ENCODE results near the gene CHMP5. TPM values are rescaled to one million over a fixed set of nuclear protein-coding genes. Genes with fewer than 3 reads are reported as not detected.
"Not testable (repeated sequence)": the region's sequence is repeated elsewhere in the genome, so short reads cannot be mapped to it uniquely, and the experiment has no call there.

Gene CHMP5
- polyA plus RNA-seq, 2 of the 4 experiments (the other 2 are of a cell fraction): 108 to 187 TPM

- 86% methylated on average over 5 of the region's 5 CpGs for WGBS (ENCODE audit: missing lambda C conversion rate)
- Histone ChIP-seq H3K27ac (no peak overlapping the region), H3K4me1 (peaks cover 12% of the 10 kb centered on the region), H3K4me2 (no peak overlapping the region), H3K4me3 (no peak overlapping the region), H3K9me3 (no peaks in the 10 kb centered on the region)
- no peak for DNase-seq (ENCODE audit: low read depth in 1 of 2, low spot score in 1 of 2)
- TF ChIP-seq MAX (IDR thresholded peaks at IDR 0.05): no peak
- no peak for TF ChIP-seq KDM5A (IDR thresholded peaks at IDR 0.05)
- TF ChIP-seq RAD21 (conservative IDR thresholded peaks at IDR 0.05 in 1 of 2, IDR thresholded peaks at IDR 0.05 in 1 of 2): no peak
- TF ChIP-seq CBX8 (IDR thresholded peaks at IDR 0.05): no peak
- TF ChIP-seq NPAS2 (CRISPR knock-in tag; IDR thresholded peaks at IDR 0.05; ENCODE audit: borderline replicate concordance): no peak
- no peak for TF ChIP-seq HES2 (IDR thresholded peaks at IDR 0.05)
- TF ChIP-seq, protein P1, sequence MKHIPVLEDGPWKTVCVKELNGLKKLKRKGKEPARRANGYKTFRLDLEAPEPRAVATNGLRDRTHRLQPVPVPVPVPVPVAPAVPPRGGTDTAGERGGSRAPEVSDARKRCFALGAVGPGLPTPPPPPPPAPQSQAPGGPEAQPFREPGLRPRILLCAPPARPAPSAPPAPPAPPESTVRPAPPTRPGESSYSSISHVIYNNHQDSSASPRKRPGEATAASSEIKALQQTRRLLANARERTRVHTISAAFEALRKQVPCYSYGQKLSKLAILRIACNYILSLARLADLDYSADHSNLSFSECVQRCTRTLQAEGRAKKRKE (CRISPR knock-in tag; IDR thresholded peaks at IDR 0.05; ENCODE audit: low read depth): no peak
- TF ChIP-seq RCOR1 (IDR thresholded peaks at IDR 0.05; ENCODE audit: low read depth, low read length): no peak
- no peak for TF ChIP-seq JUN (IDR thresholded peaks at IDR 0.05)
- no peak for TF ChIP-seq RNF2 (IDR thresholded peaks at IDR 0.05; ENCODE audit: borderline replicate concordance, low read depth)
- TF ChIP-seq ZC3H11A (IDR thresholded peaks at IDR 0.05): no peak
- no peak for TF ChIP-seq EHMT2 (IDR thresholded peaks at IDR 0.05; ENCODE audit: low read depth)
- no peak for TF ChIP-seq MYC (IDR thresholded peaks at IDR 0.05; ENCODE audit: borderline replicate concordance, low read length)
- no peak for TF ChIP-seq HOXB5 (CRISPR knock-in tag; IDR thresholded peaks at IDR 0.05)
- TF ChIP-seq MAZ (IDR thresholded peaks at IDR 0.05; ENCODE audit: borderline replicate concordance, low read depth, low read length): no peak
- TF ChIP-seq EP300 (IDR thresholded peaks at IDR 0.05): no peak
- TF ChIP-seq SREBF2 (IDR thresholded peaks at IDR 0.05): no peak
- ChIA-PET POLR2A (interaction anchor here (0.6 kb wide), 1 partner anchor 243 kb away, joined by 3 read pairs; no protein-coding TSS in a partner anchor), CTCF (interaction anchor here (1.1 to 2.2 kb wide), 3 partner anchors 8 to 29 kb away, joined by 4 to 7 read pairs (median 6); no protein-coding TSS in a partner anchor)
- no peak for FAIRE-seq
- ATAC-seq: no peak
Measured at GRCh38 chr9:33315371-33315770, 50.5 kb downstream of the CHMP5 start.

DNA sequence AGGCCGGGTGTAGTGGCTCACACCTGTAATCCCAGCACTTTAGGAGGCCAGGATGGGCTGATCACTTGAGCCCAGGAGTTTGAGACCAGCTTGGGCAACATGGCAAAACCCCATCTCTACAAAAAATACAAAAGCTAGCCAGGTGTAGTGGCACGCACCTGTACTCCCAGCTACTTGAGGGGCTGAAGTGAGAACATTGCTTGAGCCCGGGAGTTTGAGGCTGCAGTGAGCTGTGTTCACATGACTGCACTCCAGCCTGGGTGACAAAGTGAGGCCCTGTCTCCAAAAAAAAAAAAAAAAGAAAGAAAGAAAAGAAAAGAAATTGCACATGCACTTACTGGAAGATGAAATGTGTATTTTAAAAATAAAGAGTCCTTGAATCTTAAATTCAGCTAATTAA lies 52.3 kb downstream of the CHMP5 start:
- H3K4me2 ChIP-seq; H3K27ac ChIP-seq; H3K4me3 ChIP-seq; ATAC-seq; FAIRE-seq; DNase-seq (ENCODE audit: low read depth in 1 of 2, low spot score in 1 of 2); H3K9me3 ChIP-seq: not testable (repeated sequence)
- POLR2A ChIA-PET: interaction anchor here (0.6 to 1.1 kb wide), 3 partner anchors 18 to 27 kb away, joined by 3 to 9 read pairs (median 4); partner anchors contain the start of gene NFX1
- peaks cover 28% of the 10 kb centered on the region for H3K4me1 ChIP-seq
- CTCF ChIA-PET: interaction anchor here (0.6 to 0.9 kb wide), 5 partner anchors 30 to 421 kb away, joined by 3 to 4 read pairs (median 3); no protein-coding TSS in a partner anchor
- WGBS (ENCODE audit: missing lambda C conversion rate): 94% methylated on average over 3 of the region's 3 CpGs

GRCh38 chr9:33318225-33318624 lies 53.4 kb downstream of the CHMP5 start:
- DNase-seq (ENCODE audit: low read depth in 1 of 2, low spot score in 1 of 2): no peak
- TF ChIP-seq CEBPB (IDR thresholded peaks at IDR 0.05): no peak
- TF ChIP-seq MAZ (IDR thresholded peaks at IDR 0.05; ENCODE audit: borderline replicate concordance, low read depth, low read length): no peak
- TF ChIP-seq SMC3 (IDR thresholded peaks at IDR 0.05): no peak
- TF ChIP-seq EHF (CRISPR knock-in tag; IDR thresholded peaks at IDR 0.05): no peak
- no peak for TF ChIP-seq CHD4 (IDR thresholded peaks at IDR 0.05; ENCODE audit: borderline replicate concordance)
- no peak for TF ChIP-seq POLR2A (IDR thresholded peaks at IDR 0.05; ENCODE audit: low read length)
- no peak for TF ChIP-seq ZC3H11A (IDR thresholded peaks at IDR 0.05)
- no peak for TF ChIP-seq HOXA7 (CRISPR knock-in tag; IDR thresholded peaks at IDR 0.05)
- TF ChIP-seq CHD2 (IDR thresholded peaks at IDR 0.05; ENCODE audit: low read length, partially characterized antibody): no peak
- TF ChIP-seq JUNB (IDR thresholded peaks at IDR 0.05): no peak
- no peak for TF ChIP-seq ESRRA (IDR thresholded peaks at IDR 0.05; ENCODE audit: borderline replicate concordance, low read length)
- TF ChIP-seq CBX8 (IDR thresholded peaks at IDR 0.05): no peak
- no peak for TF ChIP-seq HEYL (CRISPR knock-in tag; IDR thresholded peaks at IDR 0.05)
- no peak for TF ChIP-seq MYC (IDR thresholded peaks at IDR 0.05; ENCODE audit: borderline replicate concordance, low read length)
- TF ChIP-seq GATA3 (IDR thresholded peaks at IDR 0.05; ENCODE audit: borderline replicate concordance): no peak
- TF ChIP-seq HDAC2 (IDR thresholded peaks at IDR 0.05): no peak
- no peak for TF ChIP-seq RARB (CRISPR knock-in tag; IDR thresholded peaks at IDR 0.05)
- no peak for TF ChIP-seq JUN (IDR thresholded peaks at IDR 0.05)
- no peak for TF ChIP-seq FOSB (CRISPR knock-in tag; IDR thresholded peaks at IDR 0.05)
- Histone ChIP-seq H3K9me3 (no peaks in the 10 kb centered on the region), H3K4me2 (no peak overlapping the region), H3K27ac (peak overlapping the region in 1 of 2 experiments; percentile 87; a peak in 2 of 6 replicates), H3K4me1 (peaks cover 33% of the 10 kb centered on the region), H3K4me3 (no peak overlapping the region)
- WGBS (ENCODE audit: missing lambda C conversion rate): 96% methylated on average over 3 of the region's 3 CpGs
- no peak for ATAC-seq
- FAIRE-seq: no peak
- POLR2A ChIA-PET: no interaction called here
- CTCF ChIA-PET: interaction anchor here (0.8 to 1.2 kb wide), 4 partner anchors 31 to 403 kb away, joined by 3 read pairs; no protein-coding TSS in a partner anchor
